Left ventricle myocardium inferior (tissue), 1 donor: ENCODE data around the gene KDM7A. TPM values are rescaled to one million over a fixed set of nuclear protein-coding genes. Genes with fewer than 3 reads are reported as not detected.

Experiments used
- DNase-seq: peaks from one replicate; pipeline ENCODE4 v3.0.0-alpha.2; 2020
- H3K27ac ChIP-seq: fragments of 200-600 bp; replicated peaks from 2 replicates; pipeline ENCODE4 v1.8.0; 2021
- H3K27me3 ChIP-seq: fragments of 200-600 bp; 2 replicates; pipeline ENCODE4 v1.8.0; 2021; ENCODE audit warnings: low read depth
- H3K36me3 ChIP-seq: fragments of 200-600 bp; 2 replicates; pipeline ENCODE4 v1.8.0; 2021
- H3K4me1 ChIP-seq: fragments of 200-600 bp; 2 replicates; pipeline ENCODE4 v1.8.0; 2021
- H3K4me3 ChIP-seq: fragments of 200-600 bp; 2 replicates; pipeline ENCODE4 v1.8.0; 2021; ENCODE audit warnings: mild to moderate bottlenecking, moderate library complexity
- H3K9me3 ChIP-seq: fragments of 200-600 bp; replicated peaks from 2 replicates; pipeline ENCODE4 v1.8.0; 2021
- intact Hi-C: fragments of 100-400 bp; cut with micrococcal nuclease; formaldehyde crosslinking; loops from one replicate; pipeline ENCODE4 v1.11.0; 2022
- total RNA-seq: library from RNA; stranded (reverse); fragmentation: NEBNext Ultra II Directional; extraction: Animal tissue kit (Norgen Biotek cat#: 25700); gene quantifications from one replicate; pipeline ENCODE4 v1.2.1, GENCODE V29; 2021
- TF ChIP-seq, protein P1 (sequence below): fragments of 200-600 bp; IDR thresholded peaks from 2 replicates; pipeline ENCODE4 v1.8.0; 2021; ENCODE audit warnings: antibody characterized with exemption, mild to moderate bottlenecking, borderline replicate concordance
- donor health status: DM: no; HTN: yes; CAD: no; lungs with severe emphysema.

Gene KDM7A
- total RNA-seq, 1 donor from 2014 or later = 8.2 TPM

DNA sequence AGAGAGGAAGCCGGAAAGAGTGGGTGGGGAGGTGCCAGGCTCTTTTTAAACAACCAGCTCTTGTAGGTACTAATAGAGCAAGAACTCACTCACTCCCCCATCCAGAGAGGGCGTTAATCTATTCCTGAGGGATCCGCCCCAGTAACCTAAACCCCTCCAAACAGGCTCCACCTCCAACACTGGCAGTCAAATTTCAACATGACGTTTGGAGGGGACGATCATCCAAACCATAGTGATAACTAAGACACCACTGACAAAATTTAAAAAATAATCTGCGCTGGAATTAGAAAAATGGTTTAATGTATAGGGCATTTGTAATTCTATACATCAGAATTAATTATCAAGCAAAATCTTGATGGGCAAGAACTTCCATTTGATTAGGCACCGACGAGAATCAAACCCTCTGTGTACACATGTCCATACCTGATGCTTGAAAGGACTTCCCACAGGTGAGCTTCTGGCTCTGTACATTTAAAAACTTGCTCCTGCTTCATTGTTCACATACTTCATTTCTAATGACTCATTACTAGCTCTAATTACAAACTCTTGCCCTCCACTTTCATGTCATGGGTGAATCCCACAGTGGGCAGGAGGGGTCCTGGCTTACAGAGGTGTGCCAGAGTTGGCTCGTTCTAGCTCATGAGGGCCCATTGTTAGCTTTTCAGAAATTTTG is 20.6 kb upstream of the KDM7A start:
- Histone ChIP-seq H3K4me1 (peaks cover 4% of the 10 kb centered on the region), H3K27ac (no peak overlapping the region)
- intact Hi-C loops = no loop called here

DNA sequence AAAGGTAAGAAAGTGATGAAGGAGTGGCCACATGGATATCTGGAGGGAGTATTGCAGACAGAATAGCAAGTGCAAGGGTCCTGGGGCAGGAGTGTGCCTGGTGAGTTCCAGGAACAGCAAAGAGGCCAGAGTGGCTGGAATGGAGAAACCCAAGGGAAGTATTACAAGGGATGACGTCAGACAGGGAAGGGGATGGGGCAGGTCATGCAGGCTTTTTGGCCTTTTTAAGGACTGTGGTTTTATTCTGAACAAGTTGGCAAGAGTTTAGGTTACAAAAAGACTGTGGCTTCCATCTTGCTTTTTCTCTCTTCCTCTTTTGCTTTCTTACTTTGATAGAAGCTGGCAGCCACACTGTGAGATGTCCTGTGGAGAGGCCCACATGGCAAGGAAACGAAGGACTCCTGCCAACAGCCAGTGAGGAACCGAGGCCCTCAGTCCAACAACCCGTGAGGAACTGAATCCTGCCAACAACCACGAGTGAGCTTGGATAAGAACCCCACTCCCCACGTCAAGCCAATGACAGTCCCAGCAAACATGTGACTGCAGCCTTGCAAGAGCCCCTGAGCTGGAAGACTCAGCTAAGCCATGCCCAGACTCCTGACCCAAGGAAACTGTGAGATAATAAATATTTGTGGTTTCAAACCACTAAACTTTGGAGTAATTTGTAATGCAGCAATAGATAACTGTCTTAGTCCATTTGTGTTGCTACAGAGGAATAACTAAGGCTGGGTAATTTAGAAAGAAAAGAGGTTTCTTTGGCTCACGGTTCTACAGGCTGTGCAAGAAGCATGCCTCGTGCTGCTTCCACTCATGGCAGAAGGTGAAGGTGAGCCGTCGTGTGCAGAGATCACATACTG is 19.8 kb upstream of the KDM7A start:
- H3K27ac ChIP-seq = no peak overlapping the region
- intact Hi-C loops = no loop called here
- no peak overlapping the region for H3K4me3 ChIP-seq
- no peaks in the 10 kb centered on the region for H3K36me3 ChIP-seq
- no peak for DNase-seq
- H3K9me3 ChIP-seq = peaks cover 6% of the 10 kb centered on the region
- H3K4me1 ChIP-seq = peaks cover 10% of the 10 kb centered on the region
- TF ChIP-seq, protein P1, sequence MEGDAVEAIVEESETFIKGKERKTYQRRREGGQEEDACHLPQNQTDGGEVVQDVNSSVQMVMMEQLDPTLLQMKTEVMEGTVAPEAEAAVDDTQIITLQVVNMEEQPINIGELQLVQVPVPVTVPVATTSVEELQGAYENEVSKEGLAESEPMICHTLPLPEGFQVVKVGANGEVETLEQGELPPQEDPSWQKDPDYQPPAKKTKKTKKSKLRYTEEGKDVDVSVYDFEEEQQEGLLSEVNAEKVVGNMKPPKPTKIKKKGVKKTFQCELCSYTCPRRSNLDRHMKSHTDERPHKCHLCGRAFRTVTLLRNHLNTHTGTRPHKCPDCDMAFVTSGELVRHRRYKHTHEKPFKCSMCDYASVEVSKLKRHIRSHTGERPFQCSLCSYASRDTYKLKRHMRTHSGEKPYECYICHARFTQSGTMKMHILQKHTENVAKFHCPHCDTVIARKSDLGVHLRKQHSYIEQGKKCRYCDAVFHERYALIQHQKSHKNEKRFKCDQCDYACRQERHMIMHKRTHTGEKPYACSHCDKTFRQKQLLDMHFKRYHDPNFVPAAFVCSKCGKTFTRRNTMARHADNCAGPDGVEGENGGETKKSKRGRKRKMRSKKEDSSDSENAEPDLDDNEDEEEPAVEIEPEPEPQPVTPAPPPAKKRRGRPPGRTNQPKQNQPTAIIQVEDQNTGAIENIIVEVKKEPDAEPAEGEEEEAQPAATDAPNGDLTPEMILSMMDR = no peak
- no peaks in the 10 kb centered on the region for H3K27me3 ChIP-seq

More for the DNA sequence above, 20.6 kb upstream of the KDM7A start:
- no peaks in the 10 kb centered on the region for H3K36me3 ChIP-seq
- TF ChIP-seq, protein P1 = no peak
- no peaks in the 10 kb centered on the region for H3K27me3 ChIP-seq
- peaks cover 6% of the 10 kb centered on the region for H3K9me3 ChIP-seq
- no peak for DNase-seq
- H3K4me3 ChIP-seq = no peak overlapping the region

DNA sequence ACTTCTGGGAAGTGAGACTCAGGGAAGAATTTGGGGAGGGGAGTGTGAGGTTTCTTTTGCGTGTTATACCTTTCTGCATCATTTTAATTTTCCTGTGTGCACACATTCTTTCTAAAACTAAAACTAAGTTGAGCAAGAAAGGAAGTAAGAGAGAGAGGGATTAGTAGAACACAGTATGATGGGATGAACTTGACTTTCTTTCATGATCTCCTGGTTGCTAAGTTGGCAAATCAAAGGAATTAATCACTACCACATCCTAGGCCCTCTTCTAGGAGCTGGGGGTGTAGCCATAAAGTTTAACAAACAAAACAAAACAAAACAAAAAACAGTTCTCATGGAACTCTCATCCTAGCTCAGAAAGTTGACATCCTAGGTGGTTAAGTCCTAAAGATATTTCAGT is 19.1 kb upstream of the KDM7A start:
- no peaks in the 10 kb centered on the region for H3K36me3 ChIP-seq
- no peaks in the 10 kb centered on the region for H3K27me3 ChIP-seq
- intact Hi-C loops = no loop called here
- no peak overlapping the region for H3K4me3 ChIP-seq
- peaks cover 6% of the 10 kb centered on the region for H3K9me3 ChIP-seq
- TF ChIP-seq, protein P1 = no peak
- peaks cover 17% of the 10 kb centered on the region for H3K4me1 ChIP-seq
- DNase-seq = no peak
- no peak overlapping the region for H3K27ac ChIP-seq

DNA sequence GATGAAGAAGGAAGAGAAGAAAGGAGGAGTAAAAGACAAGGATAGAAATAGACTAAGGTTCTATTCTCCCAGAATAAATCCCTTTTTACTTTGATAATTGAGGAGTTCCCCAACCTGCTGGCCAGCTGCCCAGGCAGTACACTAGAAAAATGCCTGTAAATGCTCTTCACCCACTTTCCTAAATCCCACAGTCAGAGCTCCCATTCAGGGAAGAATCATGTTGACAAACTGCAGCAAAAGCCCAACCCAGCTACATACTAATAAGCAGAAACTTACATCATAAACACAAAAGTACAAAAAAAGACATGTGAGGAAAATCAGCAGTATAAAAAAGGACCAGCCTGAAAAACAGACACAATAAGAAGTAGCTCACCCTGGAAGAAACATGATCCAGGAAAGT is 15.8 kb upstream of the KDM7A start:
- H3K36me3 ChIP-seq = no peaks in the 10 kb centered on the region
- intact Hi-C loops = no loop called here
- no peaks in the 10 kb centered on the region for H3K27me3 ChIP-seq
- TF ChIP-seq, protein P1 = no peak
- peaks cover 6% of the 10 kb centered on the region for H3K9me3 ChIP-seq
- no peak overlapping the region for H3K4me3 ChIP-seq
- H3K27ac ChIP-seq = no peak overlapping the region
- no peak for DNase-seq
- H3K4me1 ChIP-seq = peaks cover 33% of the 10 kb centered on the region

GRCh38 chr7:140192176-140192575 is 15.4 kb upstream of the KDM7A start:
- no peaks in the 10 kb centered on the region for H3K36me3 ChIP-seq
- intact Hi-C loops = no loop called here
- DNase-seq = no peak
- peaks cover 6% of the 10 kb centered on the region for H3K9me3 ChIP-seq
- TF ChIP-seq, protein P1 = no peak
- H3K4me3 ChIP-seq = no peak overlapping the region
- peaks cover 33% of the 10 kb centered on the region for H3K4me1 ChIP-seq
- no peak overlapping the region for H3K27ac ChIP-seq
- H3K27me3 ChIP-seq = no peaks in the 10 kb centered on the region
